H9 (cell line): Measurements from ENCODE around the gene P2RY8. TPM values are rescaled to one million over a fixed set of nuclear protein-coding genes. Genes with fewer than 3 reads are reported as not detected.

Experiments used
- DNase-seq: peaks from one replicate; pipeline ENCODE4 v3.0.0-alpha.2; 2017
- H2AFZ ChIP-seq: one replicate; pipeline ENCODE4 v1.6.1; 2013; ENCODE audit warnings: mild to moderate bottlenecking, low read length, control low read depth, moderate library complexity
- H2AK5ac ChIP-seq: 2 replicates; pipeline ENCODE4 v1.6.1; 2013; ENCODE audit warnings: low read length, control low read depth, mixed read lengths; ENCODE audit not compliant: insufficient read length
- H2BK120ac ChIP-seq: one replicate; pipeline ENCODE4 v1.6.1; 2013; ENCODE audit warnings: low read depth, mild to moderate bottlenecking, low read length, control low read depth, inconsistent platforms; ENCODE audit not compliant: poor library complexity, severe bottlenecking
- H2BK12ac ChIP-seq: 2 replicates; pipeline ENCODE4 v1.6.1; 2013; ENCODE audit warnings: low read length, control low read depth, mixed read lengths, low read depth; ENCODE audit not compliant: insufficient read length
- H2BK15ac ChIP-seq: 2 replicates; pipeline ENCODE4 v1.6.1; 2013; ENCODE audit warnings: low read depth, low read length, control low read depth
- H2BK20ac ChIP-seq: one replicate; pipeline ENCODE4 v1.6.1; 2013; ENCODE audit warnings: low read depth, mild to moderate bottlenecking, low read length, control low read depth, inconsistent platforms; ENCODE audit not compliant: poor library complexity, severe bottlenecking
- H2BK5ac ChIP-seq: 2 replicates; pipeline ENCODE4 v1.6.1; 2013; ENCODE audit warnings: low read length, control low read depth, mixed read lengths; ENCODE audit not compliant: insufficient read length
- H3K14ac ChIP-seq: 2 replicates; pipeline ENCODE4 v1.6.1; 2013; ENCODE audit warnings: low read length, control low read depth; ENCODE audit not compliant: insufficient read depth
- H3K18ac ChIP-seq: 2 replicates; pipeline ENCODE4 v1.6.1; 2013; ENCODE audit warnings: low read depth, mild to moderate bottlenecking, mixed read lengths, low read length, control low read depth; ENCODE audit not compliant: insufficient read length
- H3K23ac ChIP-seq: 2 replicates; pipeline ENCODE4 v1.6.1; 2013; ENCODE audit warnings: low read length, control low read depth, mixed read lengths, low read depth; ENCODE audit not compliant: insufficient read length
- H3K23me2 ChIP-seq: 2 replicates; pipeline ENCODE4 v1.6.1; 2013; ENCODE audit warnings: low read depth, mild to moderate bottlenecking, mixed read lengths, low read length, control low read depth; ENCODE audit not compliant: insufficient read length, poor library complexity, severe bottlenecking
- H3K27ac ChIP-seq: 2 replicates; pipeline ENCODE4 v1.5.1; 2013; ENCODE audit warnings: low read length, control low read depth, mixed read lengths, low read depth; ENCODE audit not compliant: insufficient read length
- H3K27me3 ChIP-seq: 2 replicates; pipeline ENCODE4 v1.6.1; 2013; ENCODE audit warnings: low read length, control low read depth, inconsistent platforms; ENCODE audit not compliant: insufficient read depth
- H3K4ac ChIP-seq: 2 replicates; pipeline ENCODE4 v1.6.1; 2013; ENCODE audit warnings: low read depth, mild to moderate bottlenecking, control low read depth, inconsistent platforms, low read length, moderate library complexity
- H3K4me1 ChIP-seq: 2 replicates; pipeline ENCODE4 v1.6.1; 2013; ENCODE audit warnings: low read length, control low read depth, inconsistent platforms; ENCODE audit not compliant: insufficient read depth
- H3K4me2 ChIP-seq: 2 replicates; pipeline ENCODE4 v1.6.1; 2013; ENCODE audit warnings: low read length, control low read depth, mixed read lengths; ENCODE audit not compliant: insufficient read length, insufficient read depth
- H3K56ac ChIP-seq: 2 replicates; pipeline ENCODE4 v1.6.1; 2013; ENCODE audit warnings: low read depth, mild to moderate bottlenecking, mixed read lengths, low read length, control low read depth; ENCODE audit not compliant: insufficient read length
- H3K79me1 ChIP-seq: 2 replicates; pipeline ENCODE4 v1.6.1; 2013; ENCODE audit warnings: low read depth, mild to moderate bottlenecking, moderate library complexity, low read length, control low read depth, inconsistent platforms; ENCODE audit not compliant: insufficient read depth, poor library complexity, severe bottlenecking
- H3K79me2 ChIP-seq: 2 replicates; pipeline ENCODE4 v1.6.1; 2013; ENCODE audit warnings: low read length, control low read depth, inconsistent platforms; ENCODE audit not compliant: insufficient read depth
- H3K9ac ChIP-seq: 2 replicates; pipeline ENCODE4 v1.6.1; 2013; ENCODE audit warnings: low read length, control low read depth, mixed read lengths; ENCODE audit not compliant: insufficient read length; ENCODE audit errors: extremely low read depth
- H3K9me3 ChIP-seq: one replicate; pipeline ENCODE4 v1.6.1; 2013; ENCODE audit warnings: low read depth, low read length, inconsistent platforms; ENCODE audit not compliant: control insufficient read depth
- H3T11ph ChIP-seq: one replicate; pipeline ENCODE4 v1.6.1; 2013; ENCODE audit warnings: mild to moderate bottlenecking, low read length, control low read depth, inconsistent platforms
- H4K20me1 ChIP-seq: one replicate; pipeline ENCODE4 v1.6.1; 2013; ENCODE audit not compliant: control insufficient read depth, insufficient read length, insufficient read depth
- H4K5ac ChIP-seq: 2 replicates; pipeline ENCODE4 v1.6.1; 2013; ENCODE audit warnings: low read depth, mild to moderate bottlenecking, mixed read lengths, low read length, control low read depth; ENCODE audit not compliant: insufficient read length
- H4K8ac ChIP-seq: replicated peaks from 2 replicates; pipeline ENCODE4 v1.6.1; 2013; ENCODE audit warnings: low read length, control low read depth, mixed read lengths, low read depth; ENCODE audit not compliant: insufficient read length
- H4K91ac ChIP-seq: 2 replicates; pipeline ENCODE4 v1.6.1; 2013; ENCODE audit warnings: low read depth, mild to moderate bottlenecking, moderate library complexity, mixed read lengths, low read length, control low read depth; ENCODE audit not compliant: insufficient read length
- H3K27ac Mint-ChIP-seq, 3 experiments: 2 replicates in 2 of 3; 3 replicates in 1 of 3; pipeline ENCODE4 v1.8.0; 2020 to 2021; ENCODE audit warnings: mixed read lengths in 3 of 3, mild to moderate bottlenecking in 1 of 3, moderate library complexity in 1 of 3
- H3K27me3 Mint-ChIP-seq: 2 replicates; pipeline ENCODE4 v1.8.0; 2021; ENCODE audit warnings: low read depth, mild to moderate bottlenecking, moderate library complexity, mixed read lengths
- H3K36me3 Mint-ChIP-seq, 3 experiments: 2 replicates in 2 of 3; 3 replicates in 1 of 3; pipeline ENCODE4 v1.8.0; 2020 to 2021; ENCODE audit warnings: low read depth in 3 of 3, mixed read lengths in 3 of 3; ENCODE audit not compliant: insufficient read depth in 1 of 3
- H3K4me1 Mint-ChIP-seq, 2 experiments: 2 replicates each; pipeline ENCODE4 v1.8.0; 2020; ENCODE audit warnings: mixed read lengths in 2 of 2
- H3K4me3 Mint-ChIP-seq, 2 experiments: 2 replicates in 1 of 2; 3 replicates in 1 of 2; pipeline ENCODE4 v1.8.0; 2020 to 2021; ENCODE audit warnings: mild to moderate bottlenecking in 2 of 2, mixed read lengths in 2 of 2, moderate library complexity in 1 of 2
- H3K9me3 Mint-ChIP-seq, 2 experiments: 2 replicates in 1 of 2; 3 replicates in 1 of 2; pipeline ENCODE4 v1.8.0; 2020; ENCODE audit warnings: mild to moderate bottlenecking in 2 of 2, mixed read lengths in 2 of 2, moderate library complexity in 1 of 2
- WGBS: extraction: QIAGEN DNeasy Blood & Tissue Kit; methylation state at CpG from one replicate; pipeline ENCODE4 v1.1.7; 2013; ENCODE audit warnings: missing lambda C conversion rate, low lambda C conversion rate, mixed read lengths; ENCODE audit not compliant: insufficient read length; ENCODE audit errors: extremely low coverage; 5-methylcytosine and 5-hydroxymethylcytosine counted together
- total RNA-seq: library from RNA; stranded (reverse); gene quantifications from 2 replicates; pipeline ENCODE4 v1.2.1, GENCODE V29; 2021
- TF ChIP-seq, protein P1 (sequence below): fragments of 200-600 bp; sonication (generic); conservative IDR thresholded peaks from 3 replicates; pipeline ENCODE4 v1.8.0; 2021; ENCODE audit warnings: antibody characterized with exemption, mild to moderate bottlenecking

The P2RY8 gene
- total RNA-seq, 1 experiment from 2014 or later, result not detected

GRCh38 chrX:1486177-1486576 is 50.8 kb downstream of the P2RY8 start:
- H3K4me1 Mint-ChIP-seq, result peaks cover 8 to 9% of the 10 kb centered on the region in 2 experiments
- Histone ChIP-seq H2AFZ (no peak overlapping the region), H3K18ac (no peak overlapping the region), H4K8ac (no peak overlapping the region), H2BK5ac (no peak overlapping the region), H3T11ph (no peak overlapping the region), H2BK20ac (no peak overlapping the region), H2BK12ac (no peak overlapping the region), H3K27ac (no peak overlapping the region), H3K14ac (no peak overlapping the region), H2AK5ac (no peak overlapping the region), H4K91ac (no peak overlapping the region), H3K23me2 (peaks cover 3% of the 10 kb centered on the region), H3K9me3 (no peaks in the 10 kb centered on the region), H3K56ac (no peak overlapping the region), H3K79me1 (no peaks in the 10 kb centered on the region), H3K79me2 (no peaks in the 10 kb centered on the region), H2BK15ac (no peak overlapping the region), H3K4me2 (no peak overlapping the region), H3K27me3 (no peaks in the 10 kb centered on the region), H3K9ac (no peak overlapping the region), H3K4ac (no peak overlapping the region), H3K23ac (no peak overlapping the region), H4K5ac (no peak overlapping the region), H3K4me1 (peaks cover 2% of the 10 kb centered on the region; the same call in 1 of the 2 replicates), H2BK120ac (no peak overlapping the region), H4K20me1 (no peaks in the 10 kb centered on the region)
- no peak overlapping the region for H3K4me3 Mint-ChIP-seq
- TF ChIP-seq, protein P1, sequence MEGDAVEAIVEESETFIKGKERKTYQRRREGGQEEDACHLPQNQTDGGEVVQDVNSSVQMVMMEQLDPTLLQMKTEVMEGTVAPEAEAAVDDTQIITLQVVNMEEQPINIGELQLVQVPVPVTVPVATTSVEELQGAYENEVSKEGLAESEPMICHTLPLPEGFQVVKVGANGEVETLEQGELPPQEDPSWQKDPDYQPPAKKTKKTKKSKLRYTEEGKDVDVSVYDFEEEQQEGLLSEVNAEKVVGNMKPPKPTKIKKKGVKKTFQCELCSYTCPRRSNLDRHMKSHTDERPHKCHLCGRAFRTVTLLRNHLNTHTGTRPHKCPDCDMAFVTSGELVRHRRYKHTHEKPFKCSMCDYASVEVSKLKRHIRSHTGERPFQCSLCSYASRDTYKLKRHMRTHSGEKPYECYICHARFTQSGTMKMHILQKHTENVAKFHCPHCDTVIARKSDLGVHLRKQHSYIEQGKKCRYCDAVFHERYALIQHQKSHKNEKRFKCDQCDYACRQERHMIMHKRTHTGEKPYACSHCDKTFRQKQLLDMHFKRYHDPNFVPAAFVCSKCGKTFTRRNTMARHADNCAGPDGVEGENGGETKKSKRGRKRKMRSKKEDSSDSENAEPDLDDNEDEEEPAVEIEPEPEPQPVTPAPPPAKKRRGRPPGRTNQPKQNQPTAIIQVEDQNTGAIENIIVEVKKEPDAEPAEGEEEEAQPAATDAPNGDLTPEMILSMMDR, result no peak
- DNase-seq, result no peak
- H3K27ac Mint-ChIP-seq, result no peak overlapping the region
- H3K27me3 Mint-ChIP-seq, result peaks cover 9% of the 10 kb centered on the region
- no CpG with 5 or more reads among the region's 5 CpGs for WGBS
- peaks cover 0 to 7% (median 0%) of the 10 kb centered on the region in 3 experiments; a peak in 3 of 7 replicates for H3K36me3 Mint-ChIP-seq
- peaks cover 14 to 17% of the 10 kb centered on the region in 2 experiments for H3K9me3 Mint-ChIP-seq
